HepG2 (cell line): ENCODE measurements around the gene MDH1B. TPM values are rescaled to one million over a fixed set of nuclear protein-coding genes. Genes with fewer than 3 reads are reported as not detected.

Source experiments
- AHR ChIP-seq: IDR thresholded peaks from 2 replicates; pipeline ENCODE4 v1.6.1; 2018; ENCODE audit warnings: missing genetic modification reagents, missing compliant biosample characterization
- BRCA1 ChIP-seq: sonication (generic); formaldehyde crosslinking; IDR thresholded peaks from 2 replicates; pipeline ENCODE4 v1.4.0; 2020; ENCODE audit warnings: missing genetic modification reagents
- DNMT1 ChIP-seq: sonication (generic); formaldehyde crosslinking; IDR thresholded peaks from 2 replicates; pipeline ENCODE4 v1.5.1; 2020; ENCODE audit warnings: mild to moderate bottlenecking, missing genetic modification reagents
- GZF1 ChIP-seq: sonication (generic); formaldehyde crosslinking; IDR thresholded peaks from 2 replicates; pipeline ENCODE4 v1.5.1; 2020; ENCODE audit warnings: mild to moderate bottlenecking, missing genetic modification reagents
- PBX3 ChIP-seq: sonication (generic); formaldehyde crosslinking; IDR thresholded peaks from 2 replicates; pipeline ENCODE4 v1.8.1; 2023; ENCODE audit warnings: missing genetic modification reagents, inconsistent platforms, borderline replicate concordance
- POLR2AphosphoS2 ChIP-seq: IDR thresholded peaks from 2 replicates; pipeline ENCODE4 v1.6.1; 2011; ENCODE audit warnings: low read depth, low read length, improper control_type of control experiment
- SMAD9 ChIP-seq: sonication (generic); formaldehyde crosslinking; IDR thresholded peaks from 2 replicates; pipeline ENCODE4 v1.5.1; 2020; ENCODE audit warnings: mild to moderate bottlenecking, missing genetic modification reagents
- SNAPC4 ChIP-seq: sonication (generic); formaldehyde crosslinking; IDR thresholded peaks from 2 replicates; pipeline ENCODE4 v1.4.0; 2020; ENCODE audit warnings: mild to moderate bottlenecking, missing genetic modification reagents
- YEATS4 ChIP-seq: sonication (generic); formaldehyde crosslinking; IDR thresholded peaks from 2 replicates; pipeline ENCODE4 v1.4.0; 2020; ENCODE audit warnings: missing genetic modification reagents, borderline replicate concordance
- ZNF18 ChIP-seq: sonication (generic); formaldehyde crosslinking; IDR thresholded peaks from 2 replicates; pipeline ENCODE4 v1.8.0; 2022; ENCODE audit warnings: mild to moderate bottlenecking, missing genetic modification reagents; ENCODE audit not compliant: insufficient replicate concordance
- ZNF329 ChIP-seq: sonication (generic); formaldehyde crosslinking; IDR thresholded peaks from 2 replicates; pipeline ENCODE4 v1.9.0; 2021; ENCODE audit warnings: low read depth, mild to moderate bottlenecking, missing genetic modification reagents
- ZNF761 ChIP-seq: sonication (generic); formaldehyde crosslinking; conservative IDR thresholded peaks from 2 replicates; pipeline ENCODE4 v1.4.0; 2020; ENCODE audit warnings: mild to moderate bottlenecking, missing genetic modification reagents
- ZNF772 ChIP-seq: sonication (generic); formaldehyde crosslinking; IDR thresholded peaks from 2 replicates; pipeline ENCODE4 v1.5.0; 2020; ENCODE audit warnings: mild to moderate bottlenecking, missing genetic modification reagents
- polyA plus RNA-seq, 8 experiments: library from polyadenylated mRNA; depleted of rRNA in 3 of 8; stranded (reverse) in 7 of 8; unstranded in 1 of 8; fragments of >200 nt; fragmentation: Illumina TruSeq in 4 of 8; extraction: Trizol in 4 of 8; gene quantifications; 2 replicates each; pipeline versions ENCODE4 v1.2.1 to v1.2.3, GENCODE V29; 2011 to 2016; ENCODE audit warnings: low read depth in 4 of 8, missing spikeins in 1 of 8, mixed read lengths in 1 of 8; ENCODE audit not compliant: insufficient read depth in 1 of 8
- total RNA-seq, 5 experiments: library from RNA; depleted of rRNA; stranded (reverse); fragments of >200 nt; fragmentation: Illumina TruSeq; extraction: Trizol; gene quantifications; 2 replicates each; pipeline ENCODE4 v1.2.3, GENCODE V29; 2016; ENCODE audit warnings: low read depth in 1 of 5
- TF ChIP-seq, protein P1 (sequence below): sonication (generic); formaldehyde crosslinking; IDR thresholded peaks from 2 replicates; pipeline ENCODE4 v1.4.0; 2020; ENCODE audit warnings: missing genetic modification reagents
- TF ChIP-seq, protein P2 (sequence below): sonication (generic); formaldehyde crosslinking; conservative IDR thresholded peaks from 2 replicates; pipeline ENCODE4 v1.5.0; 2020; ENCODE audit warnings: missing genetic modification reagents

MDH1B gene
- total and polyA plus RNA-seq, 2 of the 13 experiments (the other 11 are each of a cell fraction or from before 2014, with no cell fraction given): 0.17 to 0.86 TPM

DNA sequence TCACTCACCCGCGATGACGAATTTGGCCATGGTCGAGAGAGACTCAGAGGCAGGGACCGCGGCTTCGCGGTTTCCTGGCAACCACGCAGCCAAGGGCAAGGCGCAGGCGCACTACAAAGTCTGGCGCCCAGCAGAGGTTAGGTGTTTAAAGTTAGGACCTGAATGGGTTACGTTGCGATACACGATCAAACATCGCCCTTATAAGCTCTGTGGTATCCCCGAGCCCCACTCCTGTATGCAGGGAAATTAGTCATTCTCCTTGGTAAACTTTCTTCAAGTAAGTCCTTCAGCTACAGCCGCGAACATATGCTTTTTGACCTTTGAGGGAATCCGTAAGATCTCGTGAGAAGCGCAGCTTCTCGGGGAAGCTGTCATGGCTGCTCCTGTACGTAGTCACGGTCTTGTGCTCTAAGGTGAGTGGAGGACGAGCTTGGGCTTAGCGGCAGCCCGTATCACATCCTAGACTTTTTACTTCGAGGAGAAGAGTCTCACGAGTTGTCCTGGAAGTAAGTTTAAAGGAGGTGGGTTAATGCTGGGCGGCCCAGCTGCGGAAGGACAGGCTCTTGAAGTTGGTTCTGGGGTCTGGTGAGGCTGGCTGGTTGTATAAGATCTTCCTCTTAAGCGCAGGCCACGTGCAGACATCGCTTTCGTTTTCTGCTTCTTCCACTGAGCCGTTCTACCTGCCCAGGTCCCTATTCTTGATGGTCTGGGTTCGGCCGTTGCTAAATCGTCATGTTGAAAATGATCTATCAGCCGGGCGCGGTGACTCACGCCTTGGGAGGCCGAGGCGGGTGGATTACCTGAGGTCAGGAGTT lies at the start of gene MDH1B, which contains the start of gene FASTKD2 (continued):
- TF ChIP-seq POLR2AphosphoS2: no peak
- 0 out of 2 replicates have a peak, but pooled peaks have one; percentile 55 for TF ChIP-seq SNAPC4
- peak; percentile 57; the same call in 1 of the 2 replicates for TF ChIP-seq ZNF329 (CRISPR knock-in tag)
- TF ChIP-seq DNMT1: 0 out of 2 replicates have a peak, but pooled peaks have one; percentile 55
- peak; percentile 93; the same call in 1 of the 2 replicates for TF ChIP-seq YEATS4 (CRISPR knock-in tag)
- TF ChIP-seq ZNF18 (CRISPR knock-in tag): no peak
- no peak; the same call in 1 of the 2 replicates for TF ChIP-seq AHR (CRISPR knock-in tag)
- peak; percentile 76; the same call in 1 of the 2 replicates for TF ChIP-seq ZNF772 (CRISPR knock-in tag)
- TF ChIP-seq, protein P1, sequence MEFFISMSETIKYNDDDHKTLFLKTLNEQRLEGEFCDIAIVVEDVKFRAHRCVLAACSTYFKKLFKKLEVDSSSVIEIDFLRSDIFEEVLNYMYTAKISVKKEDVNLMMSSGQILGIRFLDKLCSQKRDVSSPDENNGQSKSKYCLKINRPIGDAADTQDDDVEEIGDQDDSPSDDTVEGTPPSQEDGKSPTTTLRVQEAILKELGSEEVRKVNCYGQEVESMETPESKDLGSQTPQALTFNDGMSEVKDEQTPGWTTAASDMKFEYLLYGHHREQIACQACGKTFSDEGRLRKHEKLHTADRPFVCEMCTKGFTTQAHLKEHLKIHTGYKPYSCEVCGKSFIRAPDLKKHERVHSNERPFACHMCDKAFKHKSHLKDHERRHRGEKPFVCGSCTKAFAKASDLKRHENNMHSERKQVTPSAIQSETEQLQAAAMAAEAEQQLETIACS (CRISPR knock-in tag): no peak
- TF ChIP-seq, protein P2, sequence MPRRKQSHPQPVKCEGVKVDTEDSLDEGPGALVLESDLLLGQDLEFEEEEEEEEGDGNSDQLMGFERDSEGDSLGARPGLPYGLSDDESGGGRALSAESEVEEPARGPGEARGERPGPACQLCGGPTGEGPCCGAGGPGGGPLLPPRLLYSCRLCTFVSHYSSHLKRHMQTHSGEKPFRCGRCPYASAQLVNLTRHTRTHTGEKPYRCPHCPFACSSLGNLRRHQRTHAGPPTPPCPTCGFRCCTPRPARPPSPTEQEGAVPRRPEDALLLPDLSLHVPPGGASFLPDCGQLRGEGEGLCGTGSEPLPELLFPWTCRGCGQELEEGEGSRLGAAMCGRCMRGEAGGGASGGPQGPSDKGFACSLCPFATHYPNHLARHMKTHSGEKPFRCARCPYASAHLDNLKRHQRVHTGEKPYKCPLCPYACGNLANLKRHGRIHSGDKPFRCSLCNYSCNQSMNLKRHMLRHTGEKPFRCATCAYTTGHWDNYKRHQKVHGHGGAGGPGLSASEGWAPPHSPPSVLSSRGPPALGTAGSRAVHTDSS (CRISPR knock-in tag): 0 out of 2 replicates have a peak, but pooled peaks have one; percentile 83
- 0 out of 2 replicates have a peak, but pooled peaks have one; percentile 68 for TF ChIP-seq BRCA1 (CRISPR knock-in tag)
- TF ChIP-seq GZF1: peak; percentile 90; the same call in 1 of the 2 replicates
- TF ChIP-seq ZNF761 (CRISPR knock-in tag): peak; percentile 82
- no peak for TF ChIP-seq SMAD9
- TF ChIP-seq PBX3: peak; percentile 18; the same call in 1 of the 2 replicates
